Endothelial cell of umbilical vein (primary cell): ENCODE data around the gene GNA12.

Experiments used
- EZH2 ChIP-seq: IDR thresholded peaks from 2 replicates; pipeline ENCODE4 v1.6.1; 2012; ENCODE audit warnings: borderline replicate concordance, low read depth, mild to moderate bottlenecking, moderate library complexity, low read length, inconsistent platforms; ENCODE audit not compliant: severe bottlenecking
- MYC ChIP-seq: IDR thresholded peaks from one replicate; pipeline ENCODE4 v1.6.1; 2011; ENCODE audit warnings: mild to moderate bottlenecking, low read depth, low read length
- POLR2A ChIP-seq: IDR thresholded peaks from 2 replicates; pipeline ENCODE4 v1.6.1; 2012; ENCODE audit warnings: low read depth, mild to moderate bottlenecking, control low read depth, low read length
- POLR2AphosphoS5 ChIP-seq: IDR thresholded peaks from 2 replicates; pipeline ENCODE4 v1.6.1; 2012; ENCODE audit warnings: low read depth, mild to moderate bottlenecking, control low read depth, low read length, moderate library complexity; ENCODE audit not compliant: insufficient read depth
- TF ChIP-seq, protein P1 (sequence below): IDR thresholded peaks from 2 replicates; pipeline ENCODE4 v1.6.1; 2011; ENCODE audit not compliant: insufficient read depth, insufficient read length
- TF ChIP-seq, protein P2 (sequence below), 2 donors: IDR thresholded peaks; 1 replicate in 1 of 2; 2 replicates in 1 of 2; pipeline ENCODE4 v1.5.1; 2011; ENCODE audit warnings: low read length in 2 of 2, mild to moderate bottlenecking in 2 of 2, moderate library complexity in 2 of 2, control low read depth in 1 of 2, inconsistent platforms in 1 of 2, low read depth in 1 of 2; ENCODE audit not compliant: insufficient read depth in 1 of 2; ENCODE audit errors: extremely low read depth in 1 of 2

GRCh38 chr7:2734084-2734686, 109.9 kb downstream of the GNA12 start:
- TF ChIP-seq POLR2A (no peak), POLR2AphosphoS5 (no peak), MYC (no peak), EZH2 (no peak)
- TF ChIP-seq, protein P1, sequence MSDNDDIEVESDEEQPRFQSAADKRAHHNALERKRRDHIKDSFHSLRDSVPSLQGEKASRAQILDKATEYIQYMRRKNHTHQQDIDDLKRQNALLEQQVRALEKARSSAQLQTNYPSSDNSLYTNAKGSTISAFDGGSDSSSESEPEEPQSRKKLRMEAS, result no peak
- TF ChIP-seq, protein P2, sequence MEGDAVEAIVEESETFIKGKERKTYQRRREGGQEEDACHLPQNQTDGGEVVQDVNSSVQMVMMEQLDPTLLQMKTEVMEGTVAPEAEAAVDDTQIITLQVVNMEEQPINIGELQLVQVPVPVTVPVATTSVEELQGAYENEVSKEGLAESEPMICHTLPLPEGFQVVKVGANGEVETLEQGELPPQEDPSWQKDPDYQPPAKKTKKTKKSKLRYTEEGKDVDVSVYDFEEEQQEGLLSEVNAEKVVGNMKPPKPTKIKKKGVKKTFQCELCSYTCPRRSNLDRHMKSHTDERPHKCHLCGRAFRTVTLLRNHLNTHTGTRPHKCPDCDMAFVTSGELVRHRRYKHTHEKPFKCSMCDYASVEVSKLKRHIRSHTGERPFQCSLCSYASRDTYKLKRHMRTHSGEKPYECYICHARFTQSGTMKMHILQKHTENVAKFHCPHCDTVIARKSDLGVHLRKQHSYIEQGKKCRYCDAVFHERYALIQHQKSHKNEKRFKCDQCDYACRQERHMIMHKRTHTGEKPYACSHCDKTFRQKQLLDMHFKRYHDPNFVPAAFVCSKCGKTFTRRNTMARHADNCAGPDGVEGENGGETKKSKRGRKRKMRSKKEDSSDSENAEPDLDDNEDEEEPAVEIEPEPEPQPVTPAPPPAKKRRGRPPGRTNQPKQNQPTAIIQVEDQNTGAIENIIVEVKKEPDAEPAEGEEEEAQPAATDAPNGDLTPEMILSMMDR (IDR thresholded peaks at IDR 0.05; ENCODE audit: extremely low read depth in 1 of 2, insufficient read depth in 1 of 2, low read depth in 1 of 2, low read length in 2 of 2), result no peak
